Activated T-cell treated with anti-CD3 and anti-CD28 coated beads, Interleukin-2, amount 50 U/mL, for 4 hours (primary cell): Measurements from ENCODE around the gene DNAH9. TPM values are rescaled to one million over a fixed set of nuclear protein-coding genes. Genes with fewer than 3 reads are reported as not detected.

ENCODE experiments used
- ATAC-seq, 2 donors: fragments of 200-7000 bp; cut with Tn5 transposase; one replicate each; pipeline ENCODE4 v1.10.0; 2021
- DNase-seq: peaks from one replicate; pipeline ENCODE4 v3.0.0-alpha.2; 2020
- H3K27me3 Mint-ChIP-seq: one replicate; pipeline ENCODE4 v1.8.0; 2021; ENCODE audit warnings: low read depth, mixed read lengths
- H3K36me3 Mint-ChIP-seq: one replicate; pipeline ENCODE4 v1.8.0; 2022; ENCODE audit warnings: mixed read lengths; ENCODE audit not compliant: insufficient read depth
- H3K4me1 Mint-ChIP-seq: one replicate; pipeline ENCODE4 v1.8.0; 2021; ENCODE audit warnings: low read depth, mixed read lengths
- H3K4me3 Mint-ChIP-seq: one replicate; pipeline ENCODE4 v1.8.0; 2021; ENCODE audit warnings: mild to moderate bottlenecking, moderate library complexity, mixed read lengths
- H3K9me3 Mint-ChIP-seq: one replicate; pipeline ENCODE4 v1.8.0; 2021; ENCODE audit warnings: mixed read lengths
- total RNA-seq, 3 donors: library from RNA; stranded (reverse); gene quantifications; one replicate each; pipeline ENCODE4 v1.2.1, GENCODE V29; 2021

Gene DNAH9
- total RNA-seq, 3 donors from 2014 or later = not detected

- Mint-ChIP-seq H3K4me3 (no peak overlapping the region), H3K4me1 (no peaks in the 10 kb centered on the region), H3K9me3 (peaks cover 5% of the 10 kb centered on the region), H3K36me3 (no peaks in the 10 kb centered on the region), H3K27me3 (peaks cover 2% of the 10 kb centered on the region)
- ATAC-seq = no peak
- DNase-seq = no peak
Observed at GRCh38 chr17:11786711-11787438, 188.6 kb downstream of the DNAH9 start.

GRCh38 chr17:11795906-11796305 is 197.6 kb downstream of the DNAH9 start:
- H3K27me3 Mint-ChIP-seq = peaks cover 2% of the 10 kb centered on the region
- H3K4me1 Mint-ChIP-seq = no peaks in the 10 kb centered on the region
- ATAC-seq (no peak), DNase-seq (no peak)
- no peak overlapping the region for H3K4me3 Mint-ChIP-seq
- H3K9me3 Mint-ChIP-seq = peaks cover 4% of the 10 kb centered on the region
- H3K36me3 Mint-ChIP-seq = no peaks in the 10 kb centered on the region

GRCh38 chr17:11797803-11798202 is 199.5 kb downstream of the DNAH9 start:
- no peak for DNase-seq
- H3K27me3 Mint-ChIP-seq = no peaks in the 10 kb centered on the region
- H3K4me3 Mint-ChIP-seq = no peak overlapping the region
- peaks cover 4% of the 10 kb centered on the region for H3K9me3 Mint-ChIP-seq
- H3K4me1 Mint-ChIP-seq = no peaks in the 10 kb centered on the region
- ATAC-seq = no peak
- H3K36me3 Mint-ChIP-seq = no peaks in the 10 kb centered on the region

- Mint-ChIP-seq H3K4me3 (no peak overlapping the region), H3K36me3 (no peaks in the 10 kb centered on the region), H3K27me3 (no peaks in the 10 kb centered on the region), H3K9me3 (no peaks in the 10 kb centered on the region), H3K4me1 (no peaks in the 10 kb centered on the region)
- no peak for DNase-seq
- no peak for ATAC-seq
Observed at GRCh38 chr17:11803231-11803969, 205.1 kb downstream of the DNAH9 start.

GRCh38 chr17:11805138-11805537 is 206.9 kb downstream of the DNAH9 start:
- DNase-seq (no peak), ATAC-seq (no peak)
- no peaks in the 10 kb centered on the region for H3K27me3 Mint-ChIP-seq

GRCh38 chr17:11805952-11806351 is 207.7 kb downstream of the DNAH9 start:
- H3K27me3 Mint-ChIP-seq = no peaks in the 10 kb centered on the region
- no peaks in the 10 kb centered on the region for H3K4me1 Mint-ChIP-seq
- H3K36me3 Mint-ChIP-seq = no peaks in the 10 kb centered on the region
- H3K4me3 Mint-ChIP-seq = no peak overlapping the region
- H3K9me3 Mint-ChIP-seq = no peaks in the 10 kb centered on the region
- DNase-seq (no peak), ATAC-seq (no peak)

More at GRCh38 chr17:11805138-11805537, 206.9 kb downstream of the DNAH9 start:
- H3K4me3 Mint-ChIP-seq = no peak overlapping the region
- H3K36me3 Mint-ChIP-seq = no peaks in the 10 kb centered on the region
- H3K9me3 Mint-ChIP-seq = no peaks in the 10 kb centered on the region
- H3K4me1 Mint-ChIP-seq = no peaks in the 10 kb centered on the region

- Mint-ChIP-seq H3K4me3 (no peak overlapping the region), H3K27me3 (no peaks in the 10 kb centered on the region), H3K36me3 (no peaks in the 10 kb centered on the region), H3K4me1 (no peaks in the 10 kb centered on the region), H3K9me3 (no peaks in the 10 kb centered on the region)
- DNase-seq = no peak
- ATAC-seq = no peak
Observed at GRCh38 chr17:11807606-11808005, 209.3 kb downstream of the DNAH9 start.

GRCh38 chr17:11813278-11813677 is 215.0 kb downstream of the DNAH9 start:
- H3K27me3 Mint-ChIP-seq = no peaks in the 10 kb centered on the region
- no peaks in the 10 kb centered on the region for H3K9me3 Mint-ChIP-seq
- no peaks in the 10 kb centered on the region for H3K36me3 Mint-ChIP-seq
- DNase-seq (no peak), ATAC-seq (no peak)
- H3K4me1 Mint-ChIP-seq = no peaks in the 10 kb centered on the region
- no peak overlapping the region for H3K4me3 Mint-ChIP-seq

GRCh38 chr17:11813871-11814270 is 215.6 kb downstream of the DNAH9 start:
- Mint-ChIP-seq H3K27me3 (no peaks in the 10 kb centered on the region), H3K36me3 (no peaks in the 10 kb centered on the region), H3K9me3 (no peaks in the 10 kb centered on the region), H3K4me1 (no peaks in the 10 kb centered on the region), H3K4me3 (no peak overlapping the region)
- DNase-seq = no peak
- ATAC-seq = no peak

GRCh38 chr17:11814655-11815262 is 216.5 kb downstream of the DNAH9 start:
- Mint-ChIP-seq H3K9me3 (no peaks in the 10 kb centered on the region), H3K36me3 (no peaks in the 10 kb centered on the region), H3K4me3 (no peak overlapping the region), H3K4me1 (no peaks in the 10 kb centered on the region), H3K27me3 (no peaks in the 10 kb centered on the region)
- no peak for DNase-seq
- ATAC-seq = no peak

GRCh38 chr17:11816409-11816808 is 218.1 kb downstream of the DNAH9 start:
- ATAC-seq = no peak
- no peak overlapping the region for H3K4me3 Mint-ChIP-seq
- no peaks in the 10 kb centered on the region for H3K9me3 Mint-ChIP-seq
- H3K27me3 Mint-ChIP-seq = no peaks in the 10 kb centered on the region
- no peak for DNase-seq
- H3K36me3 Mint-ChIP-seq = no peaks in the 10 kb centered on the region
- H3K4me1 Mint-ChIP-seq = no peaks in the 10 kb centered on the region

- Mint-ChIP-seq H3K9me3 (peaks cover 8% of the 10 kb centered on the region), H3K4me1 (no peaks in the 10 kb centered on the region)
Observed at GRCh38 chr17:11823862-11824261, 225.6 kb downstream of the DNAH9 start.

GRCh38 chr17:11825572-11826209 is 227.4 kb downstream of the DNAH9 start:
- Mint-ChIP-seq H3K4me1 (no peaks in the 10 kb centered on the region), H3K9me3 (peaks cover 8% of the 10 kb centered on the region), H3K27me3 (no peaks in the 10 kb centered on the region), H3K36me3 (no peaks in the 10 kb centered on the region), H3K4me3 (no peak overlapping the region)
- DNase-seq = no peak
- ATAC-seq = no peak

More at GRCh38 chr17:11823862-11824261, 225.6 kb downstream of the DNAH9 start:
- H3K36me3 Mint-ChIP-seq = no peaks in the 10 kb centered on the region
- no peak overlapping the region for H3K4me3 Mint-ChIP-seq
- ATAC-seq (no peak), DNase-seq (no peak)
- no peaks in the 10 kb centered on the region for H3K27me3 Mint-ChIP-seq

GRCh38 chr17:11832401-11833137 is 234.3 kb downstream of the DNAH9 start:
- no peak overlapping the region for H3K4me3 Mint-ChIP-seq
- DNase-seq (no peak), ATAC-seq (no peak)
- peaks cover 3% of the 10 kb centered on the region for H3K9me3 Mint-ChIP-seq
- H3K36me3 Mint-ChIP-seq = no peaks in the 10 kb centered on the region
- H3K27me3 Mint-ChIP-seq = no peaks in the 10 kb centered on the region
- no peaks in the 10 kb centered on the region for H3K4me1 Mint-ChIP-seq
